CD4-positive, alpha-beta T cell treated with Interferon gamma for 1 hour (primary cell): Measurements from ENCODE around the gene SPTLC3.

Experiments used
- DNase-seq: peaks from one replicate; pipeline ENCODE4 v3.0.0-alpha.2; 2020

Gene SPTLC3

GRCh38 chr20:13034936-13035335 lies 26.2 kb downstream of the SPTLC3 start:
- DNase-seq: no peak

GRCh38 chr20:13035399-13036152 lies 26.8 kb downstream of the SPTLC3 start:
- no peak for DNase-seq

- DNase-seq: no peak
Measured at GRCh38 chr20:13037727-13038126, 29.0 kb downstream of the SPTLC3 start.

- no peak for DNase-seq
Measured at GRCh38 chr20:13041574-13042457, 33.0 kb downstream of the SPTLC3 start.

- no peak for DNase-seq
Measured at GRCh38 chr20:13042458-13042794, 33.7 kb downstream of the SPTLC3 start.

- no peak for DNase-seq
Measured at GRCh38 chr20:13046409-13046808, 37.6 kb downstream of the SPTLC3 start.

- DNase-seq: no peak
Measured at GRCh38 chr20:13054011-13054410, 45.2 kb downstream of the SPTLC3 start.

GRCh38 chr20:13058666-13059389 lies 50.1 kb downstream of the SPTLC3 start:
- DNase-seq: no peak

GRCh38 chr20:13059398-13060136 lies 50.8 kb downstream of the SPTLC3 start:
- DNase-seq: no peak

- DNase-seq: no peak
Measured at GRCh38 chr20:13060327-13060726, 51.6 kb downstream of the SPTLC3 start.

GRCh38 chr20:13061381-13061780 lies 52.6 kb downstream of the SPTLC3 start:
- no peak for DNase-seq

GRCh38 chr20:13062789-13063188 lies 54.0 kb downstream of the SPTLC3 start:
- no peak for DNase-seq

- DNase-seq: no peak
Measured at GRCh38 chr20:13068336-13068735, 59.6 kb downstream of the SPTLC3 start.

- DNase-seq: no peak
Measured at GRCh38 chr20:13081877-13082276, 73.1 kb downstream of the SPTLC3 start.

- DNase-seq: no peak
Measured at GRCh38 chr20:13082378-13082777, 73.6 kb downstream of the SPTLC3 start.

GRCh38 chr20:13085275-13085674 lies 76.5 kb downstream of the SPTLC3 start:
- DNase-seq: no peak

- DNase-seq: no peak
Measured at GRCh38 chr20:13089950-13090469, 81.2 kb downstream of the SPTLC3 start.

GRCh38 chr20:13092111-13092510 lies 83.3 kb downstream of the SPTLC3 start:
- no peak for DNase-seq

- DNase-seq: no peak
Measured at GRCh38 chr20:13094976-13095375, 86.2 kb downstream of the SPTLC3 start.

- DNase-seq: no peak
Measured at GRCh38 chr20:13098720-13099355, 90.1 kb downstream of the SPTLC3 start.

GRCh38 chr20:13099676-13100075 lies 90.9 kb downstream of the SPTLC3 start:
- DNase-seq: no peak

GRCh38 chr20:13101276-13101675 lies 92.5 kb downstream of the SPTLC3 start:
- DNase-seq: no peak
